ENCODE data around the gene EQTN.
A peak's percentile ranks its signal among the peaks of the same experiment; 100 is the strongest.

Gene EQTN

DNA sequence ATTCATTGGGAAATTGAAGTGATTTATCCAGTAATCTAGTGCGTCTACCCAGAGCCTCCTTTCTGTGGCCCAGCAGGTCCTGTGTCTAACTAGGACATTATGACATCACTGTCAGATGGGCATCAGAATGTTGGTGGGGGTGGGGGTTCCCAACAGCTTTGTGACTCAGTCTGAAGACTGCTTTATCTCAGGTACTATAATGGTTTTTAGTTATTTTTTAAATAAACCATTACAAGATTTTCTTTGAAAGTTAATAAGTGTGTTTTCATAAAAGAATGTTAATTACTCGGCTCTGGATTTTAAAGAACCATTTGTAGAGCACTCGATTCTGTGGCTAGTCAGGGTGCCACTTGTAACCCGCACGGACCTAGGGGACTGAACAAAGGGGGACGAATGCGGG, at the start of gene EQTN:
Gene EQTN, minus strand, starts transcription at position 101 of the 400 bp plus-strand sequence. Its CDS starts 95 bp downstream, at position 6.
- Histone ChIP-seq H3K9me3 (no peaks in the 10 kb centered on the region), H3K36me3 (replicated peaks) (no peaks in the 10 kb centered on the region), H3K4me3 (no peak within 1 kb of the TSS), H3K4me1 (no peaks in the 10 kb centered on the region), H3K27me3 (ENCODE audit: low read depth) (no peaks in the 10 kb centered on the region)
- in situ Hi-C loops (cut with MboI; ENCODE audit: low sequenced_read_pairs), result no loop called here
- no peak for DNase-seq (ENCODE audit: low spot score in 2 of 2)

DNA sequence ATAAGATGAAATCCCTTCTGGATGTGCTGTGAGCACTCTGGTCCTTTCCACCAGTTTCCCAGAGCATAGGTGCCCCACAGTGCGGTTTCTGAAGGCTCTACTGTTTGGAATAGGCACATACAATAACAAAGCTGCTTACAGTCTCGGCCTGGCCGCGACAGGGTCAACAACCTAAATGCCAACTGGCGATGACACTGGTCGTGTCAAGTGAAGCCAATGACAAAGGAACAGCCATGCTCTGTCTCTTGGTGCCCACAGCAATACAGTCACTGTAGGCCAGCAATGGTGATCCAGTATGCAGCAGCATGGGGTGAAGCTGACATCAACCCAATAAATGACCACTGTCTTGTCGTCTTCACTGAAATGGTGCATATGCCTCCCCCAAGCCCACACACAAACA, 47.8 kb upstream of the EQTN start:
- in situ Hi-C loops (cut with MboI; ENCODE audit: low sequenced_read_pairs), result loop anchor here (25.0 kb wide), 1 partner anchor 718 kb away; no protein-coding TSS in a partner anchor
- Histone ChIP-seq H3K4me3 (no peak overlapping the region), H3K36me3 (replicated peaks) (no peaks in the 10 kb centered on the region), H3K9me3 (no peaks in the 10 kb centered on the region), H3K27me3 (ENCODE audit: low read depth) (no peaks in the 10 kb centered on the region), H3K4me1 (peaks cover 13% of the 10 kb centered on the region)
- no peak for DNase-seq (ENCODE audit: low spot score in 2 of 2)

GRCh38 chr9:27341545-27342294, 44.8 kb upstream of the EQTN start:
- H3K27me3 ChIP-seq (ENCODE audit: low read depth), result no peaks in the 10 kb centered on the region
- H3K36me3 ChIP-seq (replicated peaks), result no peaks in the 10 kb centered on the region
- H3K4me3 ChIP-seq, result no peak overlapping the region
- H3K9me3 ChIP-seq, result no peaks in the 10 kb centered on the region
- no peak for DNase-seq (ENCODE audit: low spot score in 2 of 2)
- H3K4me1 ChIP-seq, result peaks cover 5% of the 10 kb centered on the region; the same call in 1 of the 2 replicates
- in situ Hi-C loops (cut with MboI; ENCODE audit: low sequenced_read_pairs), result loop anchor here (25.0 kb wide), 1 partner anchor 721 kb away; no protein-coding TSS in a partner anchor

DNA sequence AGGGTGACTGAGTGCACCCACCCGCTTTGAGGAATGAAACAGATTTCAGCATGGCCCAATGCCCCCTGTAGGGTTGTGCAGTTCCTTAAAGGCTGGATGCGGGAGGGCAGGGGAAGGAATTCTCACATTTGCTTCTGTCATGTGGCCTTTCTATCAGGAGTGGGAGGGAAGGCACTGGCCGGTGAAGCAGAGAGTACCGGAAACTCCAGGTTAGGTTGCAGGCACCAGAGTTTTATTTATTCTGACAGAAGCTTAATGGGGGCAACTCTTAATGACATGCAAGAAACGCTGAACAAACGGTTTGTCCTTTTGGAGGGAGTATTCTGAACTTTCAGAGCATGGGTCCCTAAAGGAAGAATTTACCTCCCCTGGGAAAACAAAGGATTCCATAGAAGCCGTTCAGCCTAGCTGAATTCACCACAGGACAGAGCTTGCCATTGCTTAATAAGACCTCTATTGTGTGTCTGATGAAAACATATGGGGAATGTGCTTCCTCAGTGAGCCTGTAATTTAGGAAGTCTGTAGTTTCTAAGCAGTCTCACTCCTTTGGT, 44.1 kb upstream of the EQTN start:
- Histone ChIP-seq H3K27me3 (ENCODE audit: low read depth) (no peaks in the 10 kb centered on the region), H3K36me3 (replicated peaks) (no peaks in the 10 kb centered on the region), H3K9me3 (no peaks in the 10 kb centered on the region), H3K4me3 (no peak overlapping the region), H3K4me1 (peaks cover 5% of the 10 kb centered on the region; the same call in 1 of the 2 replicates)
- in situ Hi-C loops (cut with MboI; ENCODE audit: low sequenced_read_pairs), result loop anchor here (25.0 kb wide), 1 partner anchor 721 kb away; no protein-coding TSS in a partner anchor
- DNase-seq (ENCODE audit: low spot score in 2 of 2), result peak in 1 of 2 experiments; percentile 28

- no peak for DNase-seq (ENCODE audit: low spot score in 2 of 2)
- Histone ChIP-seq H3K36me3 (replicated peaks) (no peaks in the 10 kb centered on the region), H3K9me3 (no peaks in the 10 kb centered on the region), H3K4me1 (peaks cover 5% of the 10 kb centered on the region; the same call in 1 of the 2 replicates), H3K27me3 (ENCODE audit: low read depth) (no peaks in the 10 kb centered on the region), H3K4me3 (no peak overlapping the region)
- in situ Hi-C loops (cut with MboI; ENCODE audit: low sequenced_read_pairs), result loop anchor here (25.0 kb wide), 1 partner anchor 722 kb away; no protein-coding TSS in a partner anchor
Observed at GRCh38 chr9:27340285-27340674, 43.3 kb upstream of the EQTN start.

GRCh38 chr9:27339661-27340284, 42.8 kb upstream of the EQTN start:
- in situ Hi-C loops (cut with MboI; ENCODE audit: low sequenced_read_pairs), result loop anchor here (25.0 kb wide), 1 partner anchor 723 kb away; no protein-coding TSS in a partner anchor
- no peak for DNase-seq (ENCODE audit: low spot score in 2 of 2)
- H3K4me1 ChIP-seq, result peaks cover 5% of the 10 kb centered on the region; the same call in 1 of the 2 replicates
- H3K27me3 ChIP-seq (ENCODE audit: low read depth), result no peaks in the 10 kb centered on the region
- H3K9me3 ChIP-seq, result no peaks in the 10 kb centered on the region
- no peaks in the 10 kb centered on the region for H3K36me3 ChIP-seq (replicated peaks)
- H3K4me3 ChIP-seq, result no peak overlapping the region

DNA sequence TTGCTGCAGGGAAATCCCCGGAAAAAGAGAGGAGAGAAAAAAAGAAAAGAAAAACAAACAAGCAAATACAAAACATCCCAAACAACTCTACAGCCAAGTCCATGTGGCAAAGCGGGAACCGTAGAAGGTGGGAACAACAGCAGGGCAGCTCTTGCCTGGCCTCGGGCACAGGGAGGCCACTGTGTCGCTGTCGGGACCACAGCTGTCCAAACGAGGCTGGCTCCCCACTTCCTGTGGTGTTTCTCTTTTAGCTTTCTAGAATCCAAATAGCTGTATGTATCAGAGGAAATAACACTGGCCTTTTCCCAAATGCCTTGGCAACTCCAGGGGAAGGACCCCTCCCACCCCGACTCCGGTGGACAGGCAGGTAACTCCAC, 41.6 kb upstream of the EQTN start:
- no peaks in the 10 kb centered on the region for H3K9me3 ChIP-seq
- H3K4me1 ChIP-seq, result peaks cover 6% of the 10 kb centered on the region
- no peaks in the 10 kb centered on the region for H3K27me3 ChIP-seq (ENCODE audit: low read depth)
- no peaks in the 10 kb centered on the region for H3K36me3 ChIP-seq (replicated peaks)
- no peak for DNase-seq (ENCODE audit: low spot score in 2 of 2)
- in situ Hi-C loops (cut with MboI; ENCODE audit: low sequenced_read_pairs), result loop anchor here (25.0 kb wide), 1 partner anchor 724 kb away; no protein-coding TSS in a partner anchor
- no peak overlapping the region for H3K4me3 ChIP-seq

DNA sequence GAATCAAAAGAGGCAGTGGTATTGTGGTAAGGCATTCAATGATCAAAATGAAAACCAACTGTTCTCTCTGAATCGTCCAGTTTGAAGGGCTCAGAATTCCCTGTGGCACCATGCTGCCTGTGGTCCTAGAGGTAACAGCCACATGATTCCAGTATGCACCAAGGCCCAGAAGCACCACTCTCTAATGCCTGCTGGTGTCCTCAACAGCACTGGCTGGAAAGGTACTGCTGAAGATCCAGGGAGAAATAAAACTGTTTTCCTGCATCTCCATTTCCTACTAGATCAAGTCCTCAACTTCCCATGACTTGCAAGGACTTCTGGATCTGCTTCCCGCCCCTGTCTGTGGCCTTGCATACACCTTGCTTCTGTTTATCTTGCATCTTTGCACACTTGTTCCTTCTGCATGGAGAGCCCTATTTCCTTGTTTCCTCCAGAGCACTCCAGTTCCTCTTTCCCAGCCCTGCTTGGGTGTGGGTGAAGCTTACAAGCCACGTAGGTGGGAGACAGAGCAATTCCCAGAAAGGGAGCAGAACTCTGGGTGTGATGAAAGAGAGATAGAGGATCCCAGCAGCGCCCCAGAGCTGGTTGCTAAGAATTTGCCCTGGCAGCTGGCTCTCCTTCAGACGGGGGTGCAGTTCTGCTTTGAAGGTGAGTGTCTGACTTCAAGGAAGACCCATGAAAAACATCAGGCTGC, 41.0 kb upstream of the EQTN start:
- Histone ChIP-seq H3K4me1 (peaks cover 9% of the 10 kb centered on the region), H3K4me3 (no peak overlapping the region), H3K27me3 (ENCODE audit: low read depth) (no peaks in the 10 kb centered on the region), H3K9me3 (no peaks in the 10 kb centered on the region), H3K36me3 (replicated peaks) (no peaks in the 10 kb centered on the region)
- in situ Hi-C loops (cut with MboI; ENCODE audit: low sequenced_read_pairs), result loop anchor here (25.0 kb wide), 1 partner anchor 724 kb away; no protein-coding TSS in a partner anchor
- DNase-seq (ENCODE audit: low spot score in 2 of 2), result no peak

DNA sequence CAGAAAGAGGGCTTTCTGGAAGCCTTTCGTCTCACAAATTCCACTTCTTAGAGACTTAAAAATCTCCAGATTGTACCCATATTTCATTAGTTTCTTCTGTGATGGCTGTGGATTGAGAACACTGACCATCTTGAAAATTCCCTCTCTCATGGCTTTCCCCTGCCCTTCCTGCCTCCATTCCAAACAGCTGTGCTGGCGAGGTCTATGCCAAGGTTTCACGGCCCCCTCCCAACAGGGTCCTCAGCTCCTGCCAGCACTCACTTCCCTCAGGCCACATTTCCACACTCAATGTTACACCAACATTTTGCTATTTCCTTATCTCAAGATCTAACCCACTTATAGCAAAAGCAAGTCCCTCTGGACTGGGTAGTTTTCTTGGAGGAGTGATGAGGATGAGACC, 40.3 kb upstream of the EQTN start:
- Histone ChIP-seq H3K27me3 (ENCODE audit: low read depth) (no peaks in the 10 kb centered on the region), H3K9me3 (no peaks in the 10 kb centered on the region), H3K4me1 (peaks cover 9% of the 10 kb centered on the region), H3K36me3 (replicated peaks) (no peaks in the 10 kb centered on the region), H3K4me3 (no peak overlapping the region)
- in situ Hi-C loops (cut with MboI; ENCODE audit: low sequenced_read_pairs), result loop anchor here (25.0 kb wide), 1 partner anchor 725 kb away; no protein-coding TSS in a partner anchor
- DNase-seq (ENCODE audit: low spot score in 2 of 2), result no peak

DNA sequence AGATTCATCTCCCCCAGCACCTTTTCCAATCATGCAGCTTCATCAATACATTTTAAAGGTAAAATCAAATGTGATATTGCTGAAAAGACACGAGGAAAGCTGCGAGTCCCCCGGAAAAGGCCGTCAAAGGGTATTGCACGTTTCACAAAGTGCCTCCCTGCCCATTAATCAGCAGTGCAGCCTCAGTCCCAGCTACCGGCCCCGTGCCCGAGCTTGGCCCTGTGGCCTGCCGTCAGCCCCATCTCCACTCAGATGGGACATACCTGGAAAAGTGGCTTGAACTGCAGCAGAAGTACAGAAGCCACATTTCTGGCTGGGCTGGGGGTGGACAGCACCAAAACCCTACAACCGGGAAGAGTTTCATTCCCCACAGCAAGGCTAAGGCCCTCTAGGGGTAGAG, 39.9 kb upstream of the EQTN start:
- H3K27me3 ChIP-seq (ENCODE audit: low read depth), result no peaks in the 10 kb centered on the region
- no peak overlapping the region for H3K4me3 ChIP-seq
- H3K9me3 ChIP-seq, result no peaks in the 10 kb centered on the region
- no peaks in the 10 kb centered on the region for H3K36me3 ChIP-seq (replicated peaks)
- no peak for DNase-seq (ENCODE audit: low spot score in 2 of 2)
- in situ Hi-C loops (cut with MboI; ENCODE audit: low sequenced_read_pairs), result loop anchor here (25.0 kb wide), 1 partner anchor 725 kb away; no protein-coding TSS in a partner anchor
- peaks cover 9% of the 10 kb centered on the region for H3K4me1 ChIP-seq

- Histone ChIP-seq H3K4me3 (no peak overlapping the region), H3K9me3 (no peaks in the 10 kb centered on the region), H3K27me3 (ENCODE audit: low read depth) (no peaks in the 10 kb centered on the region), H3K36me3 (replicated peaks) (no peaks in the 10 kb centered on the region), H3K4me1 (peaks cover 4% of the 10 kb centered on the region)
- in situ Hi-C loops (cut with MboI; ENCODE audit: low sequenced_read_pairs), result loop anchor here (25.0 kb wide), 1 partner anchor 726 kb away; no protein-coding TSS in a partner anchor
- no peak for DNase-seq (ENCODE audit: low spot score in 2 of 2)
Observed at GRCh38 chr9:27336126-27336525, 39.2 kb upstream of the EQTN start.

- Histone ChIP-seq H3K4me1 (peaks cover 4% of the 10 kb centered on the region), H3K9me3 (no peaks in the 10 kb centered on the region), H3K4me3 (no peak overlapping the region), H3K36me3 (replicated peaks) (peaks cover 2% of the 10 kb centered on the region; the same call in 1 of the 2 replicates), H3K27me3 (ENCODE audit: low read depth) (no peaks in the 10 kb centered on the region)
- DNase-seq (ENCODE audit: low spot score in 2 of 2), result no peak
- in situ Hi-C loops (cut with MboI; ENCODE audit: low sequenced_read_pairs), result loop anchor here (25.0 kb wide), 1 partner anchor 727 kb away; no protein-coding TSS in a partner anchor
Observed at GRCh38 chr9:27335075-27335474, 38.1 kb upstream of the EQTN start.
